IPS-18a (cell line): ENCODE results near the gene ING3.

Source experiments
- H3K27ac ChIP-seq: one replicate; pipeline ENCODE4 v1.5.1; 2013; ENCODE audit warnings: low read length
- H3K27me3 ChIP-seq: one replicate; pipeline ENCODE4 v1.6.1; 2013; ENCODE audit warnings: mild to moderate bottlenecking, low read length; ENCODE audit not compliant: control insufficient read depth, insufficient read depth
- H3K36me3 ChIP-seq: one replicate; pipeline ENCODE4 v1.6.1; 2013; ENCODE audit warnings: low read depth, low read length; ENCODE audit not compliant: control insufficient read depth
- H3K4me1 ChIP-seq: one replicate; pipeline ENCODE4 v1.6.1; 2013; ENCODE audit warnings: low read depth, low read length; ENCODE audit not compliant: control insufficient read depth
- H3K4me3 ChIP-seq: one replicate; pipeline ENCODE4 v1.5.1; 2013; ENCODE audit warnings: low read length
- H3K9ac ChIP-seq: one replicate; pipeline ENCODE4 v1.6.1; 2013; ENCODE audit warnings: mild to moderate bottlenecking, low read length, moderate library complexity
- H3K9me3 ChIP-seq: one replicate; pipeline ENCODE4 v1.6.1; 2013; ENCODE audit warnings: low read depth, low read length; ENCODE audit not compliant: control insufficient read depth

The ING3 gene

GRCh38 chr7:120984406-120984805 is 33.8 kb downstream of the ING3 start:
- H3K4me3 ChIP-seq, result no peak overlapping the region
- no peak overlapping the region for H3K27ac ChIP-seq
- no peak overlapping the region for H3K9ac ChIP-seq
- no peaks in the 10 kb centered on the region for H3K9me3 ChIP-seq
- H3K36me3 ChIP-seq, result no peaks in the 10 kb centered on the region
- peaks cover 8% of the 10 kb centered on the region for H3K4me1 ChIP-seq
- peaks cover 18% of the 10 kb centered on the region for H3K27me3 ChIP-seq

GRCh38 chr7:120985130-120985758 is 34.7 kb downstream of the ING3 start:
- Histone ChIP-seq H3K4me3 (no peak overlapping the region), H3K27ac (no peak overlapping the region), H3K9me3 (no peaks in the 10 kb centered on the region), H3K27me3 (peaks cover 26% of the 10 kb centered on the region), H3K4me1 (peaks cover 8% of the 10 kb centered on the region), H3K36me3 (no peaks in the 10 kb centered on the region), H3K9ac (no peak overlapping the region)

GRCh38 chr7:120985839-120986238 is 35.3 kb downstream of the ING3 start:
- Histone ChIP-seq H3K4me3 (no peak overlapping the region), H3K9ac (no peak overlapping the region), H3K27ac (no peak overlapping the region), H3K4me1 (peaks cover 8% of the 10 kb centered on the region), H3K36me3 (no peaks in the 10 kb centered on the region), H3K27me3 (peaks cover 26% of the 10 kb centered on the region), H3K9me3 (no peaks in the 10 kb centered on the region)

DNA sequence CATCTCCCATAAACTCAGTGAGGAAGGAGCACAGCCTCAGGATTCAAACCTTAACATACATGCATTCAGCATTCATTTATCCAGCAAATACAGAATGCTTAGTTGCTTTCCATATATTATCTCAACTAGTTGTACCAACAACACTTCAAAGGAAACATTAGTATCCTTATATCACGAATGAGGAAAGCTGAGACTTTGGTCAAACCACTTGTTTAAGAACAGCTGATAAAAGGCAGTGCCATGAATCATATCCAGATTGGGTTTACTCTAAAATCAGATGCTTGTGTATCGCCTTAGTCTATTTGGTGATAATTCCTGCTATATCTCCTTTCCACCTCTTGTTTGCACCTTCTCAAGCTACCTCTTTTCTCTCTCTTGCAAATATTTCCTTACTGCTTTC is 36.1 kb downstream of the ING3 start:
- Histone ChIP-seq H3K27me3 (peaks cover 26% of the 10 kb centered on the region), H3K4me3 (no peak overlapping the region), H3K4me1 (peaks cover 8% of the 10 kb centered on the region), H3K9ac (no peak overlapping the region), H3K27ac (no peak overlapping the region), H3K9me3 (no peaks in the 10 kb centered on the region), H3K36me3 (no peaks in the 10 kb centered on the region)

- H3K9ac ChIP-seq, result no peak overlapping the region
- no peaks in the 10 kb centered on the region for H3K9me3 ChIP-seq
- peaks cover 8% of the 10 kb centered on the region for H3K4me1 ChIP-seq
- H3K27ac ChIP-seq, result no peak overlapping the region
- peaks cover 26% of the 10 kb centered on the region for H3K27me3 ChIP-seq
- H3K36me3 ChIP-seq, result no peaks in the 10 kb centered on the region
- H3K4me3 ChIP-seq, result no peak overlapping the region
These were observed 36.7 kb downstream of the ING3 start for GRCh38 chr7:120987280-120987679.

- H3K4me3 ChIP-seq, result peak overlapping the region; percentile 55
- H3K36me3 ChIP-seq, result no peaks in the 10 kb centered on the region
- no peaks in the 10 kb centered on the region for H3K9me3 ChIP-seq
- H3K4me1 ChIP-seq, result peaks cover 8% of the 10 kb centered on the region
- H3K27me3 ChIP-seq, result peaks cover 26% of the 10 kb centered on the region
- H3K9ac ChIP-seq, result no peak overlapping the region
- H3K27ac ChIP-seq, result no peak overlapping the region
These were observed 37.4 kb downstream of the ING3 start for GRCh38 chr7:120987683-120988590.

GRCh38 chr7:120988591-120989256 is 38.1 kb downstream of the ING3 start, which contains the start of gene CPED1:
Gene CPED1, plus strand, starts transcription at chr7:120988711. Its CDS starts 911 bp downstream, at chr7:120989622.
- H3K36me3 ChIP-seq, result no peaks in the 10 kb centered on the region
- no peak within 1 kb of the TSS for H3K27ac ChIP-seq
- H3K27me3 ChIP-seq, result peaks cover 26% of the 10 kb centered on the region
- H3K9me3 ChIP-seq, result no peaks in the 10 kb centered on the region
- H3K4me1 ChIP-seq, result peaks cover 8% of the 10 kb centered on the region
- H3K9ac ChIP-seq, result no peak within 1 kb of the TSS
- H3K4me3 ChIP-seq, result peak within 1 kb of the TSS; percentile 55

- H3K4me3 ChIP-seq, result peak overlapping the region; percentile 55
- no peak overlapping the region for H3K9ac ChIP-seq
- H3K27ac ChIP-seq, result no peak overlapping the region
- H3K9me3 ChIP-seq, result no peaks in the 10 kb centered on the region
- H3K27me3 ChIP-seq, result peaks cover 26% of the 10 kb centered on the region
- H3K36me3 ChIP-seq, result no peaks in the 10 kb centered on the region
- H3K4me1 ChIP-seq, result peaks cover 8% of the 10 kb centered on the region
These were observed 39.0 kb downstream of the ING3 start for GRCh38 chr7:120989257-120990220.

DNA sequence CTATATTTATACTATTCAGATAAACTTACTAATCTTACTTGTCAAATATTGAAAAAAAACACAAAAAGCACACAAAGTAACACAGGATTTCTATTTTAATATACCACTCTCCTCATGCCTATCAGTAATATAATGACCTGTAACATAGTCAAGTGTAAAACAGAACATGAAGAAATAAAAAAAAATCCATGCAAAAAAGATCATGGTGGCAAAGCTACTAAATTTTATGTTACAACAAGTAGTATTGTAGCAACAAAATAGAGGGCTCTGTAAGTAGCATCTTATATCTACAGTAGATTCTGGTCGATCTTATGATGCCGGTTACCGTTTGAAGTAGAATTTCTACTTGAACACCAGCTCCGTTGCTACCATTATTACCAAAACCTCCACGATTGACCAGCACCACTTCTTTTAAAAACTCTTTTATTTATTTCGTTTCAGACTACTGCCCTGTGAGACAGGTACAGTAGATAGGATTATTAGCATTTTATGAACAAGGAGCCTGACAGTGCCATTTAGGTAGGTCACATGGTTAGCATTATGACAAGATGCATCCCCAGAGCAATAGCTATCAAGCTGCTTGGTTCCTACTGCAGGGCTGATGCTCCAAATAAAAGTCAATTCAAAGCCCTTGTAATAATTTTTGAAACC is 40.0 kb downstream of the ING3 start:
- H3K4me3 ChIP-seq, result no peak overlapping the region
- H3K27ac ChIP-seq, result no peak overlapping the region

GRCh38 chr7:120991161-120991560 is 40.6 kb downstream of the ING3 start:
- Histone ChIP-seq H3K9me3 (no peaks in the 10 kb centered on the region), H3K27me3 (peaks cover 26% of the 10 kb centered on the region), H3K4me3 (no peak overlapping the region), H3K4me1 (peaks cover 8% of the 10 kb centered on the region), H3K27ac (no peak overlapping the region), H3K9ac (no peak overlapping the region), H3K36me3 (no peaks in the 10 kb centered on the region)

More for the DNA sequence above, 40.0 kb downstream of the ING3 start:
- no peaks in the 10 kb centered on the region for H3K9me3 ChIP-seq
- H3K4me1 ChIP-seq, result peaks cover 8% of the 10 kb centered on the region
- peaks cover 26% of the 10 kb centered on the region for H3K27me3 ChIP-seq
- H3K9ac ChIP-seq, result no peak overlapping the region
- H3K36me3 ChIP-seq, result no peaks in the 10 kb centered on the region
